ENCODE data around the gene SH2D3A.

- TF ChIP-seq CTCF (IDR thresholded peaks at IDR 0.05; ENCODE audit: low read depth, low read length): no peak
- TF ChIP-seq POLR2A (IDR thresholded peaks at IDR 0.05; ENCODE audit: extremely low read depth, insufficient read length): no peak
- TF ChIP-seq MYC (IDR thresholded peaks at IDR 0.05; ENCODE audit: low read depth, low read length): no peak
- TF ChIP-seq MAX (IDR thresholded peaks at IDR 0.05; ENCODE audit: low read depth, low read length): no peak
These were observed 24.0 kb upstream of the SH2D3A start for GRCh38 chr19:6791237-6791636.
